GM19397 (cell line): ENCODE results near the gene MDC1.

ENCODE experiments used
- ATAC-seq: cut with Tn5 transposase; IDR thresholded peaks from one replicate; pipeline ENCODE4 v1.9.1; 2021; ENCODE audit warnings: mild to moderate bottlenecking, moderate library complexity; ENCODE audit not compliant: unreplicated experiment

MDC1 gene

DNA sequence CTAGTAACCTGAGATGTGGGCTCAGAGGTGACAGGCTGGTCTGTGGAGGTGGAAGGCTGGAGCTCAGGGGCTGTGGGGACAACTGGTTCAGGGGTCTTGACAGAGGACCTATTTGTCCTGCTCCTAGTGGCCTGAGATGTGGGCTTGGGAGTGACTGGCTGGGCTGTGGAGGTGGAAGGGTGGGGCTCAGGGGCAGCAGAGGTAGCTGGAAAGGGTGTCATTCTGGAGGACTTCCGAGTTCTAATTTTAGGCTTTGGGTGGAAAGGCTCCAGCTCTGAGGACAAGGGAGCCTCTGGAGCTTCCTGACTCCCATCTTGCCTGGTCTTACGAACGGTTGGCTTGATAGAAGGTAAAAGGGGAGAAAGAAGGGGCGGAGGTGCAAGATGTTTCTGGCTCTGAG, 11.5 kb downstream of the MDC1 start:
- ATAC-seq = no peak

DNA sequence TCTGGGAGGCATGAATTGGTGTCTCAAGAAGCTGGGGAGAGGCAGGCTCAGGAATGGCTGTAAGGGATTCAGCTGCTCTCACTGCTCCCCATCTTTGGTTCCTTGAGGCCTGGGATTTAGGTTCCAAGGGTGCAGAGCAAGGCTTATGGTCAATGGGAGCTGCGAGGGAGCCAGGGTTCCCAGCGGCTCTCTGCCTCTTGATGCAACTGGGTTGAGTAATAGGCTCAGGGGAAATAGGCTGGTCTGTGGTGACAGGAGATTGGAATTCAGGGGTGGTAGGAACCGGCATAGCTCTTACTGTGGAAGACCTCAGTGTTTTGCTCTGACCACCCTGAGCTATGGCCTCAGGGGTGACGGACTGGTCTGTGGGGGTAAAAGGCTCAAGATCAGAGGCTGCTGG, 13.3 kb downstream of the MDC1 start:
- ATAC-seq = no peak

DNA sequence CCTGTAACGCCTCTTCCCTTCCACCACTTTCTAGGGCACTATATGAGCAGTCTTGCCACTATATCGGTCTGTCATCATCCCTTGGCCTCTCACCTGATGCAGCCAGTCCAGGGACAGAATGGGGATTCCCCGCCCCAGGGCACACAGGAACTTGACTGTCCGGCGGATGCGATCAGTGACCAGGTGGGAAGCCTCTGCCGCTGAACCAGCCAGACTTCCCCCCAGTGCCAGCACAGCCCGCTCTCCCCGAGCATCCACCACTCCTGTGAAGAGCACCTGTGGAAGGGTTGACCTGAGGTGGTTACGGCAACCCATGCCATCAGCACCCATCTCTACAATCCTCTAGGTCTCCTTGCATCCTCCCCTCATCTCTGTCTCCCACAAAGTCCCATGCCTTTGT, 14.1 kb downstream of the MDC1 start:
- no peak for ATAC-seq

DNA sequence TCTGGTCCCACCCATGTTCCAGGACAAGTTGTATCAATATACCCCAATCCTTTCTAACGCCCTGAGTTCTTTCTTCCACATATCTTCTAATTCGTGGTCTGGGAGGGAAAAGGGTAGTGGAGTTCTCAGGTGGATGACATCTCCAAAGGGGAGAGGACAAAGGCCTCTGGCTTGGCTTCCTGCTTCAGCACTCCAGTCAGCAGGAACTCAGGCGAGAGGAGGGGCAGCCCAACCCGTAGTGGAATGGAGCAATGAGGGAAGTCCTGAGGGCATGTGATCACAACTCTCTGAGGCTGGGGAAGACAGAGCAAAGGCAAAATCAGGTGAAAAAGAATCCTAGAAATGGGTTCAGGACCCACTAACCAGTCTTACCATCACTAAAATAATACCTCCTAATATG, 16.7 kb downstream of the MDC1 start:
- no peak for ATAC-seq

DNA sequence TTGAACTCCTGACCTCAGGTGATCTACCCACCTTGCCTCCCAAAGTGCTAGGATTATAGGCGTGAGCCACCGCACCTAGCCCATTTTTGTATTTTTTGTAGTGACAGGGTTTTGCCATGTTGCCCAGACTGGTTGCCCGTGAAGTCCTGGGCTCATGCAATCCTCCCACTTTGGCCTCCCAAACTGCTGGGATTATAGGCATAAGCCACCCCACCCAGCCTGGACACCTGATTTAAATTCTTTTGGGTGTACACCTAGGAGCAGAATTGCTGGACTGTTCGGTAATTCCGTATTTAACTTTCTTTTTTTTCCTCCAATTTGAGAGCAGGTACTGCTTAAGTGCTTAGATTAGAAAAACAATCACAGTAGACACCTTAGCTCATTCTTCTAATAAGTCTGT, 20.6 kb downstream of the MDC1 start:
- ATAC-seq = no peak

DNA sequence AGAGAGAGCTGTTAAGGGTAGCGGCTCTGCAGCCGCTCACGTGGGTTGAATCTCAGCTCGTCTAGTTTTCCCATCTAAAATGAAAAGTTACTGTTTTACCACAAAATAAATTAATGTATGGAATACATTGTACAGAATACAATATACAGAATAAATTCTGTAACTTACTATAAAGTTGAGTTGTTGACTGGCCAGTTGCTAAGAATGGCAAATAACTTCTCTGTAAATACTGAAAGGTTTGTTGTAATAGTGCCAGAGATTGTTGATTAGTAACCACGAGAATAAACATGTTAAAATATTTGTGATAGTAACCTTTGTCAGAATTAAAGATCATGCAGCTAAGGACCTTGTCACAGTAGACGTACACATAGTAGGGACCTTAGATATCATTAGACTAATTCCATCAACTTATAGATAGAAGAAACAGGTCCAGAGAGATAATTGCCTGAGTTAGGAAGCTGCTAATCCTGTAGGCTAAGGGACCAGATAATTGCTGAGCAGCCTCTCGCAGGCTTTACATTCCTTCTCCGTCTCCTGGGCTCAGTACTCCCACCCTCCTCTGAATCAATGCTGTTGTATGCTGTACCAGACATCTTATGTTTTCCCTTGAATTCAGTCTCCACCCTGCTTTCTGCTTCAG, 25.8 kb downstream of the MDC1 start:
- ATAC-seq = no peak

DNA sequence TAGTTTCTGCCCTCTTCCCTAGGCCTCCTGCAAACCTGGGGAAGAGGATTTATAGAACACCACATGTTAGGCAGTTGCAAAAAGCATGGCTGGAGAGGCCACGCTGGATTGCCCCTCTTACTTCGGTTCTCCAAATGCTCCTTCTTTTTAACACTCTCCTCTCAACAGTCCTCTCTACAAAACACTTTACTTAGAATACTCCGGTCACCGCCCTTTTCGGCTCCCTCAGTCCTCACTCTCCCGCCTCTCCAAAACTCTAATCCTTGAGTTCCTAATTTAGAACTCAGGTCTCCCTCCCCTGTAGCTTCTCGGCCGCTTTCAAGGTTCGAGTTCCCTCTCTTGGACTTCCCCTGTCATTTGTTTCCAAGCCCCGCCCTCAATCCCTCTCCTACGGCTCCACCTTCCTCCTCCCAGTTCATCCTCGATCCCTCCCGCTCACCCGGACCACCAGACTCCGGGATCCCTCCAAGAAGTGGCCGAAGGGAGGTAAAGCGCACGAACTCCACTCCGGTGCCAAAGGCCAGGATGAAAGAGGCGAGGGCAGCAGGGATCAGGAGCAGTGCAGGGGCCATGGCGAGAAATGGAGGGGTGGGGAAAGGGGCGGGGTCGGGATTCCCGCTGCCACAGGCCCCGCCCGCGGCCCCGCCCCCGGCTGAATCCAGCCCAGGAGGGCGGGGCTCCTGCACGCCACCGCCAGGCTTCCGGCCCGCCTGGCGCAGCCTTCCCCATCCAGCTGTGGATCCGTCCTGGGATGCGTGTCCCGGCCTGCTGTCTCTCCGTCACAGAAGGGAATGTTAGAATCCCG, 26.5 kb downstream of the MDC1 start, which contains the start of gene NRM:
Gene NRM (minus strand): TSS at position 582 of the 805 bp plus-strand sequence. CDS start 10 bp downstream, at position 572.
- peak; percentile 30 for ATAC-seq

DNA sequence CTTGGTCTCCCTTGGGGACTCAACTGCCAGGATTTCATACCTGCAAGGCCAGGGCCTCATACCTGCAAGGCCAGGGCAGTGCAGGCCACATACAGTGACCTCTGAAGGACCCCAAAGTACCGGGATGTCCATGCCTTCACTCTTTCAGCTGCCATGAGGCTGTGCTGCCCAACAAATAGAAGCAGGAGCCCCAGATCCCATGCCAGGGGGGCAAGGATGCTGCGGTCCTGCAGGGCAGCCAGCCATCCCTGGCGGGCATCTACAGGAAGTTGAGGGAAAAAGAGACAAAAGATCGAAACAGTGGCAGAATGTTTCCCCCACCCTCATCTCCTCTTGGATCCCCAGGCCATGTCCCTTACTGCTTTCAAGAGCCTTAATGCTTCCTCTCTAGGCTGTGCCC, 27.1 kb downstream of the MDC1 start:
- ATAC-seq = no peak

DNA sequence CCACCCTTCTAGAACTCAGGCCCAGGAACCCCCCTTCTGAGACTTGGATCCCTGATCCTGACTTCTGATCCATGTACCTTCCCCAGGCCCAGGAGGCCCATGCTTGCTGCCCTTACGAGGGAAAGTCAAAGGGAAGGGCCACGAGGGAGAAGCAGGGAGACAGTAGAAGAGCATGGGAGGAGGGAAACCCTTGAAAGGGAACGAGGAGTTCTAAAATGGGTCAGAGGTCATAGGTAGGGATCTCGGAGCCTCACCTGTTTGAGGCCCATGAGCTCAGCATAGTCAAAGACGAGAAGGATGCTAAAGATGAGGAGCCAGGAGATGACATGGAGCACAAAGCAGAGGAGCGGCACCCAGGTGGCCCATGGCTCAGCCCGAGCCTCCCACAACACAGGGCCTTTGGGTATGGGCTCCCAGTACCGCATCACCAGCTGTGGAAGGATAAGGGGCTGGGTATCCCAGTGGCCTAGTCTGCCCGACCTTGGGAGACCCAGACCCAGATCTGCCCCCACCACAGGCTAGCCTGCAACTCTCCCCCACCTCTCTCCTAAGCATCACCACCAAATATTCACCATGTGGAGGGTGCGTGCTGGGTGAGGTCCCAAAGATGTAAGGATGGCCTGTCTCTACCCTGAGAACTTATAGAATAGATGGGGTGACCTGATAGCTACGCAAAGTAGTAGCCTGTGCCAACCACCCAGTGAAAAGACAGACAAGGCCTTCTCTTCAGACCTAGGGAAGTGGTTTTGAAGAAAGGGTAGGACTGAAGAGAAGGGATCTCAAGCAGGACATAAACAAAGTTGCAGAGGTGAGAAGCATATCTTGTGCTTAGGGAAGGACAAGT, 27.8 kb downstream of the MDC1 start:
- no peak for ATAC-seq

DNA sequence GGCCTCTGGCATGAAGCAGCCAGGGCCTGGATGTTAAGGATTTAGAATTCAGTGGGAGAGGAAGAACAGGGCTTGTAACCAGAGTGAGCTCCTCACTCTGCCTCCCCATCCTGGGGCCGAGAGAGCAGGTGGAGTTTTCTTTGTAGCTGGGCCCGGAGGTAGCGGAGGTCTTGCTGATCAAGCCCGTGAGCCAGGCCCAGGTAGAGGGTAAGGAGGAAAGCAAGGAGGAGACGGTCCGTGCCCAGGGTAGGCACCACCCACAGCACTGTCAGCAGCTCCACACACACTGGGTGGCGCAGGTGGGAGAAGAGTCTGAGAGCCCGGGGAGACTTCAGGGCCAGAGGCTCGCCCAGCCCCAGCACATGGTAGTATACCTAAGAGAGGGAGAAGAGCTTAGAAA, 28.5 kb downstream of the MDC1 start:
- no peak for ATAC-seq

DNA sequence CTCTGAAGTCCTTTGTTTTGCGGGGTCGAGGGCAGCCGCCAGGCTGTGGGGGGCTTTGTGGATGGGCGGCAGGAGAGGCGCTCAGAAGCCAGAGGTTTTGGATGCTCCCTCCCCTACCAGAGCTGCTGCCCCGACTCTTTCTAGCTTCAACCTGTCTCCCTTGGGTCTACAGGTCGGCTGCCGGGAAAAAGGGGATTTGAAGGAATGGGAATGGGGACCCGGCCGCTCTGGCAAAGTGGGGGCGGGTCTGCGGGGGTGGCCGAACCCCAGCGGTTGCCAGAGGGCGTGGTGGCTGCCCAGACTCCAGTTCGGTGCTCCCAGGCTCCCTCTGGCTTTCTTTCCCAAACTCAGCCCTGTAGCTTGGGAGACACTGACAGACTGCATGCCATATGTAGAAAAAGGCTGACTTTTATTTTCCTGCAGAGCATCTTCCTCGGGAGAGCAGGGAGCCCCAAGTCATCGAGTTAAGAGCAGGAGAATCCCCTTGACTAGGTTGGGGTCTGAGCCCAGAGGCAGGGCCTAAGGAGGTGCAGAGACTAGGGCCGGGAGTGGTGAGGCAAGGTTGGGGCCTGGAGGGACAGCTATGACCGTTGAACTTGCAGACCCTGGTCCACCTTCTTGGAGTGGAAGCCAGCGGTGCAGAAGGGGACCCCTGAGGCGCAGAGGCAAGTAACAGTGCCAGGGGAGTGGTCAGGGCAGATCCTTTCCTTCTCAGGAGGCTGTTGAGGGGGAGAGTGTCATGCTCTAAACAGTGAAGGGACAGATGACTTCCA, 29.2 kb downstream of the MDC1 start:
- no peak for ATAC-seq

DNA sequence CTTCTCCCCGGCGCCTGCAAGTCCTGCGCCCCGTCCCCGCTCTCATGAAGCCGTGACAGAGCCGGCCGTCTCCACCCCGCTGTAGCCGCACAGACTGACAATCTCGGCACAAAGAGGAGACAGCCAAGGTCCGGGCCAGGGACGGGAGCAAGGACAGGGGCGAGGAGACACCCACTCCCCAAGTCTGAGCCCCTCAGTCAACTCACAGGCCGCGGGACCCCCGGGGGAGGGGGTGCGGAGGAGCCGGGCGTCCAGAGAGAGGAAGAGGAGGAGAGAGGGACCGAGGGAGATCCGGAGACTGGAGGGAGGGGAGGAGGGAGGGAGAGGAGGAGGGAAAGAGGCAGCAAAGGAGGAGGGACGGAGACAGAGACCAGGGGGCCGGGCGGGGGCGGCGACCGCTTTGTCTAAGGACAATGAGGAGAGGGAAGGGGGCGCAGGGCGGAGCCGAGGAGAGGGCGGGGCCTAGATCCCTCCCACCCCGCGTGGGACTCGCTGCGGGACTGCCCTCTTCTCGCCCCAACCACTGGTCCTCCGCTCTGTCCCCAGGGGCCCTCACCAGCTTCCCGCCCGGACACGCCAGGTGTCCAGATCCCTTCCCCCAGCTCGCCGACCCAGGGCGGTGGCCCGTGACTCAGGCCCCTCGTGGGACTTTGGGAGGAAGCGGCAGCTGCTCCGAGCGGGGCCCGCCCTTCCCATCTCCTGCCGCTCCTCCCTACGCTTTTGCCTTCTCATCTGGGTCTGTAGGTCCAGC, 30.0 kb downstream of the MDC1 start:
- ATAC-seq = peak; percentile 45

DNA sequence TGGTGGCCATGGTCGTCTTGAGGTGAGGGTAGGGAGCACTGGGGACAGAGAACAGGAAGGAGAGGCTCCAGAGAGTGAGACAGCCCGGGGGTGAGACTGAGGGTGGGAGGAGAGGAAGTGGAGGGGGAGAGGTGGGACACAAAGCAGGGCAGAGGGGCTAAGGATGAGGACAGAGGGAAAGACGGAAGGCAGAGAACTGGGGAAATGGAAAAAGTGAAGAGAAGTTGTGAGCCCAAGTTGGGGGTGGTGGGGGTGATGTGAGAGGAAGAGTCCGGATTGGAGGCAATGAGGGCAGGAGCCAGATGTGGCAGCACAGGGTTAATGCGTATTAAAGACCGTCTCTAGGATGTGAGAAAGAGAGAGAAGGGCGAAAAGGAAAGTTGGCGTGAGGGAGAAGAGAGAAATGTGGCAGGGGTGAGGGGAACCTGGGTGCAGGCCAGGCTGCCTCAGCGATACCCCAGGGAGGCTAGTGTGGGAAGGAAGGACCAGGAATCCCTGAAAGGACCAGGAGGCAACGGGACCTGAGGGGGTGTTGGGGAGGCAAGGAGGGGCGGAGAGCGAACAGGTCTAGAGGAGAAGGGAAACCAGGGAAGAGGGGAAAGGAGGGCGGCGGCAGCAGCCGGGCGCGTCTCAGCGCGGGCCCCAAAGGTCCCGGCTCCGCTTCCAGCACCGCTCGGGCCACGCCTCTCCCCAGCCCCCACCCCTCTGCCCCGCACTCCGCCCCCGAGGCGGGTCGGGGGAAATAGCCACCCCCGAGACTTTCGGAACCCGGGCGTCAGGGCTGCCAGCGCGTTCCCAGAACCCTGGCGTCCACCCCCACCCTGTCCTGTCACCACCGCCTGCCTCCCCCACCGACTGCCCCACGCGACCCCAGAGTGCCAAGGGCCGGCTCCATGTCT, 30.8 kb downstream of the MDC1 start, which contains the start of gene PPP1R18:
Gene PPP1R18 (minus strand): TSS at position 637 of the 899 bp plus-strand sequence. CDS start 627 bp downstream, at position 10.
- peak; percentile 16 for ATAC-seq

DNA sequence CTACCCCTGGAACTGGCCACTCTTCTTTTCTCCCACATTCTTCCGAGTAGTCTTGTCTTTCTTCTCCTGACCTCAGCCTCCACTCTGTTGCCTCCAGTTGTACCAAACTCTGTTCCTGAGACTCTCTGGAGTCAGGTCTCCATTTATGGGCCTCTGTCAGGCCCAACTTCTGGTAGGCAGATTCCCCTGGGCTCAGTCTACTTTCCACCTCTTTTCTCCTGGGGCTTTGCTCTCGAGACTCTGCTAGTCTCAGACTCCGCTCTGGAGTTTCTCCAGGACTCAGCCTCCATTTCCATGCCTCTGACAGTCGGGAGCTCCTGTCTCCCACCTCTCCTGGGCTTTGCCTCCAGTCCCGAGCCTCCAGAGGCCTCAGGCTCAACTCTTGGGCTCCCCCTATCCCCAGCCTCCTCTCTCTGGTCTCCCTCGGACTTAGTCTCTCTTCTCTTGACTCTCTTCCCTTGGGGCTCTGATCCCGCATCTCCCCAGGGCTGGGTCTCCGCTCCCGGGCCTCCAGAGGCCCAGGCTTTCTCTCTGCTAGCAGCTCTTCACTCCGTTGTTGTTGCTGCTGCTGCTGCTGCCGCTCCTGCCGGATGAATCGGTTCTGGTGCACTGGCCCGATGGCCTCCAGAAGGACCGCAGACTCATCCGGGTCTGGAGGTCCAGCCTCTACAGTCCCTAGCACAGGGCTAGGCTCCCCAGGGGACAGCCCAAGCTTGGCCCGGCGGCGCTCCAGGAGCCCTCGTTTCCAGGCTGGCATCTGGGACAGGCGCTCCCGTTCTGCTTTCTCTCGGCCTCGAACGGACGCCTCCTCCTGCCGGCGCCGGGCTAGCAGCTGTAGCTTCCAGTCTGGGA, 31.7 kb downstream of the MDC1 start:
- ATAC-seq = no peak

DNA sequence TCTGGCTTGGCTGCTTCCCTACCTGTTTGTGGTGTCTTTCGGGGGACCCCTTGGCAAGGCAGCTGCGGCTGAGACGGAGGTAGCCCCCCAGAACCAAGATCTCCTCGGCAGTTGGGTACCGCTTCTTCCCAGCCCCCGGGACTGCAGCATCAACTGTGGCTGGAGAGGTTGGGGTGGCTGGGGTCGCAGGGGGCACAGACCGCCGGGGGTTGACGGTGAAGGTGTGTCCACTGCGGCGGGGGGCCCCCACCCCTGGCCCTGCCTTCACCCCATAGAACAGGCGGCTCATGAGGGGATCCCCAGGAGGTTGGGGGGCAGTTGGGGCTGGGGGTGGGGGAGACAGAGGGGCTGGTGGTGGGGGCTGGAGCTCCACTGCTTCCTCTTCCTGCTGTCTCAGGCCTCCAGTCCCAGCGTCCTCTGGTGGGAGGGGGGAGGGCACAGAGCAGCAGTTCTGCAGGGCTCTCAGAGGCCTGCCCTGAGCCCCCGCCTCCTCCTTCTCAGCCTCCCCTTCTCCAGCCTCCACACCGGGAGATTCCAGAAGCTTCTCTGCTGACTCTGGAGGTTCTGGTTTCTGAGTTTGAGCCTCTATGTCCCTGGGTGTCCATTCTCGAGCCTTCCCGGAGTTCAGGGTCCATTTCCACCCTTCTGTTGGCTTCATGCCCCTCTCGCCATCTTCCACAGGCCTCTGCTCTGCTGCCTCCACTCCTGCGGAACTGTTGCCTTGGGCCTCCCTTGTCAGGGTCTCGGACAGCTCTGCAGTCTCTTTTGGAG, 32.5 kb downstream of the MDC1 start:
- no peak for ATAC-seq

DNA sequence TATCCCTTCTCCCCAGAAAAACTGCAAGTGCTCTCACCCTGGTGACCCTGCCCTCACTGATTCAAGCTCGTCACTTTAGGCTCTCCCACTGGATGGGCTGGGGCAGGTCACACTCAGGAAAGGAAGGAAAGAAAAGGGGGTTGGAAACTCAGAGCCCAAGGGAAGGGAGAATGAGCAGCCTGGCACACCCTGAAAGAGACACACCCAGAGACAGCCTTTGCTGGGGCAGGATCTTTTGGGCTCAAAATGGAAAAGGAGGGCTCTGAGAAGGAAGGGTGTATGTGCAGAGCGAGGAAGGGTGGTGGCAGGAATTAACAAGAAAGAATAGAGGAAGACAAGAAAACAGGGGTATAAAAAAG, 33.1 kb downstream of the MDC1 start:
- no peak for ATAC-seq

DNA sequence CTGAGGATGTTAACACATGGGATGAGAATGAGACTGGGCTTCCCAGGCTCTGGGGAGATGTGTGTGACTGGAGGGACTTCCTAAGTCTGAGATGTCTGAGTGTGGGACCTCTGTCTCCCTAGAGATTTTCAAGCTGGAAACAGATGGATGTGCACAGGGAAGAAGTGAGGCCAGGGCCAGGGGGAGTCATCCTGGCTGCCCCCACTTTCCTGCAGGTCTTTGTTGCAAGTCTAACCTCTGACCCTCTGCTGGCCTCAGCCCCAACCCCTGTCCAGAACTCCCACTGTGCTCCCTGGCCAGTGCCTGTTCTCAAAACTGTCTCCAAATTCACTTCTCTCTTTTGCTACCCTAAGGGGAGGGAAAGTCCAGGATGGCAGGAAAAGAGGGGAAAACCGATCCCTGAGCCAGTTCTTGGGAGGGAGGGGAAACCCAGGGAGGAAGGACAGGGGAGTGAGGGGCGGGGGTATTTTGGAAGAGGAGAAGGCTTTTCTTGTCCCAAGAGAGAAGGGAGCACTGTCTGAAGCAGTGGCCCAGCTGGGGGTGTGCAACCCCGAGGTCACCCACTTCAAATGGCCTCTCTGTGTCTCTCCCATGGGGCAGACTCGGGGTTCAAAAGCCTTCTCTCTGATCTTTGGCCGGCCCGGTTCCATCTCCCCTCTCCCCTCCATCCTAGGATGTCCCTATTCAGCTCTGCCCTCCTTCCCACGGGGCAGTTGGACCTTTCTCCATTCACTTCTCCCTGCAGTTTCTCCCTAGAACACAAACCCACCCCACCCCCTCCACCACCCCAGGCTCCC, 33.7 kb downstream of the MDC1 start:
- no peak for ATAC-seq
